ENCODE results near the gene MYB. TPM values are rescaled to one million over a fixed set of nuclear protein-coding genes. Genes with fewer than 3 reads are reported as not detected.

Gene MYB
- total and polyA plus RNA-seq, 2 of the 8 experiments (the other 6 are each of a cell fraction or from before 2014, with no cell fraction given): 4.0 to 7.6 TPM

- Histone ChIP-seq H3K79me1 (ENCODE audit: low read depth, low read length) (no peaks in the 10 kb centered on the region), H4K91ac (replicated peaks; ENCODE audit: insufficient read length, low read length) (no peak overlapping the region), H2BK5ac (ENCODE audit: low read depth, low read length) (no peak overlapping the region), H3K79me2 (ENCODE audit: control insufficient read depth in 1 of 2, insufficient read depth in 2 of 2, low read length in 2 of 2) (no peaks in the 10 kb centered on the region), H3K4me1 (replicated peaks in 1 of 4; ENCODE audit: control insufficient read depth in 3 of 4, insufficient read depth in 4 of 4, low read length in 3 of 4) (peaks cover 5 to 19% (median 13%) of the 10 kb centered on the region in 4 experiments; a peak in 5 of 7 replicates), H3K9ac (replicated peaks in 1 of 4; ENCODE audit: extremely low read depth in 1 of 4, low read depth in 3 of 4, low read length in 3 of 4) (no peak overlapping the region), H2BK15ac (ENCODE audit: low read length) (no peak overlapping the region), H4K20me1 (replicated peaks in 1 of 2; ENCODE audit: control insufficient read depth in 1 of 2, insufficient read depth in 2 of 2, low read length in 2 of 2) (no peaks in the 10 kb centered on the region), H3K56ac (replicated peaks; ENCODE audit: insufficient read length, low read depth, low read length) (no peak overlapping the region), H2AK5ac (ENCODE audit: low read depth, low read length) (no peak overlapping the region), H4K5ac (ENCODE audit: insufficient read length, low read depth, low read length) (no peak overlapping the region), H4K8ac (ENCODE audit: extremely low read depth, insufficient read depth, low read length) (no peak overlapping the region), H3K14ac (ENCODE audit: insufficient read length) (no peak overlapping the region), H3K23me2 (ENCODE audit: low read depth, low read length) (no peaks in the 10 kb centered on the region; the same call in 1 of the 2 replicates), H2AFZ (ENCODE audit: low read length) (no peak overlapping the region), H3K36me3 (ENCODE audit: control insufficient read depth in 2 of 4, insufficient read depth in 4 of 4, low read length in 3 of 4) (no peaks in the 10 kb centered on the region), H3K4ac (replicated peaks; ENCODE audit: insufficient read length, low read depth, low read length) (no peak overlapping the region), H3K18ac (ENCODE audit: extremely low read depth, low read length) (no peak overlapping the region), H3K9me3 (ENCODE audit: insufficient read depth in 2 of 2, low read depth in 1 of 2, low read length in 1 of 2) (no peaks in the 10 kb centered on the region), H3K27ac (ENCODE audit: low read depth, low read length) (no peak overlapping the region), H2BK120ac (replicated peaks; ENCODE audit: low read depth, low read length) (no peak overlapping the region), H2BK12ac (ENCODE audit: low read depth, low read length) (no peak overlapping the region), H2BK20ac (ENCODE audit: low read length) (no peak overlapping the region), H3K27me3 (replicated peaks in 1 of 4; ENCODE audit: control insufficient read depth in 3 of 4, extremely low read depth in 1 of 4, insufficient read depth in 3 of 4, low read length in 3 of 4) (peaks cover 0 to 4% (median 1%) of the 10 kb centered on the region in 4 experiments; a peak in 3 of 7 replicates), H3K4me3 (ENCODE audit: extremely low read depth in 1 of 4, insufficient read depth in 2 of 4, low read depth in 3 of 4, low read length in 4 of 4) (no peak overlapping the region), H3K4me2 (ENCODE audit: insufficient read depth in 1 of 2, low read depth in 2 of 2, low read length in 2 of 2) (no peak overlapping the region), H3K23ac (ENCODE audit: insufficient read length) (no peak overlapping the region)
- ChIA-PET POLR2A (ENCODE audit: partially characterized antibody) (interaction anchor here (1.6 kb wide), 1 partner anchor 16 kb away, joined by 3 read pairs; no protein-coding TSS in a partner anchor), CTCF (ENCODE audit: partially characterized antibody) (interaction anchor here (4.4 kb wide), 1 partner anchor 10 kb away, joined by 20 read pairs; no protein-coding TSS in a partner anchor)
- DNase-seq (ENCODE audit: low read depth in 1 of 2, low spot score in 2 of 2): peak in 1 of 2 experiments; percentile 35
- TF ChIP-seq ASH2L (IDR thresholded peaks at IDR 0.05; ENCODE audit: low read length) (no peak), CREB1 (IDR thresholded peaks at IDR 0.05) (no peak), TBP (IDR thresholded peaks at IDR 0.05; ENCODE audit: low read depth, low read length) (no peak), CTBP2 (IDR thresholded peaks at IDR 0.05; ENCODE audit: borderline replicate concordance, insufficient read depth, insufficient read length, low read length) (no peak), SAP30 (IDR thresholded peaks at IDR 0.05; ENCODE audit: insufficient read depth, insufficient replicate concordance, low read length) (no peak), CTCF (IDR thresholded peaks at IDR 0.05; ENCODE audit: control extremely low read depth in 1 of 3, insufficient read depth in 1 of 3, low read depth in 1 of 3, low read length in 3 of 3) (no peak), TAF1 (IDR thresholded peaks at IDR 0.05; ENCODE audit: low read depth, low read length) (no peak), RAD21 (IDR thresholded peaks at IDR 0.05 in 1 of 2, conservative IDR thresholded peaks at IDR 0.05 in 1 of 2; ENCODE audit: low read depth in 2 of 2, low read length in 2 of 2) (no peak)
- no peak for FAIRE-seq
- 64% methylated on average over 2 of the region's 2 CpGs; no CpG with 5 or more reads in 1 of the 2 experiments for WGBS, 2 experiments (ENCODE audit: extremely low coverage in 1 of 2, insufficient coverage in 1 of 2, insufficient read length in 1 of 2, insufficient replicate concordance in 2 of 2, low coverage in 1 of 2, low lambda C conversion rate in 2 of 2, missing lambda C conversion rate in 1 of 2)
Observed at GRCh38 chr6:135267085-135267484, 86.0 kb downstream of the MYB start.

All from H1 (cell line).